Hematopoietic multipotent progenitor cell (in vitro differentiated cells): ENCODE results near the gene TWNK. TPM values are rescaled to one million over a fixed set of nuclear protein-coding genes. Genes with fewer than 3 reads are reported as not detected.
"Not testable (repeated sequence)": the region's sequence is repeated elsewhere in the genome, so short reads cannot be mapped to it uniquely, and the experiment has no call there.

Experiments used
- DNase-seq, 3 donors: peaks; one replicate each; pipeline ENCODE4 v3.0.0-alpha.2; 2011 to 2015; ENCODE audit warnings: low read depth in 2 of 3, low spot score in 2 of 3
- total RNA-seq: library from RNA; depleted of rRNA; stranded (reverse); fragments of >200 nt; gene quantifications from one replicate; pipeline ENCODE4 v1.2.3, GENCODE V29; 2012

TWNK gene
- total RNA-seq, 1 donor: 13.2 TPM

DNA sequence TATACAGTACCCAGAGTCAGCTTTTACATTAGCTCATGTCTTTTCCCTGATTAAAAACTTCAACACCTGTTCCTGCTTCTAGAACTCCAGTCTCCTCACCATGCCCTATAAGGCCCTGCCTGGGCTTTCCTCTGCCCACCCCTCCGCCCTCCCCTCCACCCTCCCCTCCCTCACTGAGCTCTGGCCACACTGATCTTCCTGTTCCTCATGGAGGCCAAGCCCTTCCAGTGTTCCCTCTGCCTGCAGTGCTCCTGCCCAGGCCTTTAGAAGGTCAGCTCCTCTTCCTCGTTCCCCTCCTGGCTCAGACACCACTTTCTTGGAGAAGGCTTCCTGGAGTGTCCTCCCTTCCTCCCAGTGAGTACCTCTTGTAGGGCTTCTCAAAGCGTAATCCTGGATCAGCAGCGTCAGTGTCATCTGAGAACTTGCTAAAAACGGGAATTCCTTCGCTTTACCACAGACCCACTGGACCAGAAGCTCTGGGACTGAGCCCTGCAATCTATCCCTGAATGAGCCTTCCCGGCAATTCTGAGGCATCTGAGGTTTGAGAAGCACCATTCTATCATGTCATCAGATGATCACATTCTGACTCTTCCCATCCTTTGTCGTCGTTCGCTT, 39.9 kb downstream of the TWNK start:
- no peak for DNase-seq

DNA sequence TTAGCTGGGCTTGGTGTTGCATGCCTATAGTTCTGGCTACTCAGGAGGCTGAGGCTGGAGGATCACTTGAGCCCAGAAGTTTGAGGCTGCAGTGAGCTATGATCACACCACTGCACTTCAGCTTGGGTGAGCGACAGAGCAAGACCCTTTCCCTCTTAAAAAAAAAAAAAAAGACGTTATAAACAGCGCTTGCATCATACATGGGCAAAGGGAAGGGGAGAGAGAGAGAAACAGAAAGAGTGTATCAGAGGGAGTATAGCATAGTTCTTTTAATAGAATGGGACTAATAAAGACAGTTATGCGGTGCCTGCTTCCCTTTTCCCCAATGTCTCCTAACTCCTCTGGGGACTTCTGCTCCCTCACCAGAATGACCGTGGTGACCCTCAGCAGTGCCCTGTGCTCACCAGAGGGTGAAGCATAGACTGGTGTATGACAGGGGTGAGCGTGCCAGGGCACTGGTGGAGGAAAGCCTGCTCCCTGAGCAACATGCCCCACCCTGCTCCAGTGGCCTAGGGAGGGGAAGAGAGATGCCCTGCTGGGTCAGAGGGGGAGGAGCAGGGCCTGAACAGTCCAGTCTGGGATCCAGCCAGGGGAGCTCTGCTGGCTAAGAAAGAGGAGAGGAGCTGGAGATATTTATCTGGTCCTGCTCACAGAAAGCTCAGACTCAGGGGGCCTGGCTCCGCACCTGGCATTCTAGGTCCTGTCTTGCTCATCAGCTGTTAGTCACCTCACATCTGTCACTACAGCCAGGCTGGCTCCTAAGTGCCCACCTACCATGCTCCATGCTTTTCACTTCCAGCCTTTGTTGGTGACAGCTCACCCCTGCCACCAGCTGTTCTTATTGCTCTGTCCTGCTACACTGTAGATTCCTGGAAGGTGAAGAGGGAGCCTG, 41.3 kb downstream of the TWNK start:
- no peak for DNase-seq

DNA sequence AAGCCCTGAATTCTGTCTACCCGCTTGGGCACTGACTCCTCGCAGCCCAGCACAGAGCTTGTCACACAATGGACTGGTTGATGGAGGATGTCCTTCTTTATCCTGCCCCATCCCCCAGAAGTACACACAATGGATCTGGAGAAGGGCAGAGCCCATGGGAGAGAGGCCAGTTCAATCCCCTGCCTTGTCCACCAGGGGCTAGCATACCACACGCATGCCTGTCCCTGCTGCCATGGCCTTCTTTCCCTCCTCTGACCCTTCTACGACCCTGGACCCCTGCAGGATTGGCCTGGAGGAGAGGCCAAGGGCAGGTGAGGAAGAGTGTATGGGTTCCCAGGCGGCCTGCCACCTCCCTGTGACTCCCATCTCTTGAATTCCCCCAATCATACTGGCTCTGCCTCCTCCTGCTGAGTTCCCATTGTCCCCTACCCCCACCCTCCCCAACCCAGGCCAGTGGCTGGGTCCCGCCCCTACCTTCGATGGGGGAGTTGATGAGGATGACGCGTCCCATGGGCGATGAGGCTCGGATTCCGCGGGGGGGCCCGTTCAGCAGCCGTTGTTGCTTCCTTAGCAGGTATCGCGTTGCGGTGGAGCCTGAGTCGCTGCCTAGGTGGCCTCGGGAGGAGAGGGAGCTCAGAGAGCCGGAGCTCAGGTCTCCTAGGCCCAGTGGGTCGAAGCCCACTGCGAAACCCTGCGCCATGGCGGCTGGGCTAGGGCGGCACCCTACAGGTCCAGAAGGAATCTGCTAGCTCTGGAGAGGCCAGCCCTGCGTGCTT, 42.4 kb downstream of the TWNK start:
- no peak for DNase-seq

DNA sequence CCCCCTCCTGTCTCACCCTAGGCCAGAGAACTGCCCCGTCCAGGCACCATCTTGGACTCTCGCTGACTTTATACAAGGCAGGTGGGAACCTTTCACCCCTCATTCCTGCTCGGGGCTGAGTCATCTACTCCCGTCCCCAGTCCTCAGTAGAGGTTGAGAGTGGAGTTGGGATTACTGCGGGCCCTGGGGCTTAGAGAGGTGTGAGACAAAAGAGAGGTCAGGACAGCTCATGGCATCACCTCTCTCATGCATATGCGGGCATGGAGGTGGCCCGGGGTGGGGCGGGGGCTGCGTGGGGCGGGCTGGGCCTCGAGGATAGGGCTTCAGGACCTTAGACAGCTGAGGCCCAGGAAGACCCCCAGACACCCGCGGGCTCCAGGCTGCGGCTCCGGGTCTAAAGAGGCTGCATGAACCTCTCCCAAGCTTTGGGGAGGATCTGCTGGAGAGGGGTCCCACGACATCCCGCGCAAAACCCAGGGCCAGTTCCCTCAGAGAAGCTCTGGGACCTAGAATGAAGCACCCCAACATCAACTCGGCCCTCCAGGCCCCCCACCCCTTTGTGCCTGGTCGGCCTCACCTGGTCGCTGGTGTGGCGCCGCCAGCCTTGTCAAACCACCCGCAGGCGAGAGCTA, 43.3 kb downstream of the TWNK start:
- DNase-seq: no peak

DNA sequence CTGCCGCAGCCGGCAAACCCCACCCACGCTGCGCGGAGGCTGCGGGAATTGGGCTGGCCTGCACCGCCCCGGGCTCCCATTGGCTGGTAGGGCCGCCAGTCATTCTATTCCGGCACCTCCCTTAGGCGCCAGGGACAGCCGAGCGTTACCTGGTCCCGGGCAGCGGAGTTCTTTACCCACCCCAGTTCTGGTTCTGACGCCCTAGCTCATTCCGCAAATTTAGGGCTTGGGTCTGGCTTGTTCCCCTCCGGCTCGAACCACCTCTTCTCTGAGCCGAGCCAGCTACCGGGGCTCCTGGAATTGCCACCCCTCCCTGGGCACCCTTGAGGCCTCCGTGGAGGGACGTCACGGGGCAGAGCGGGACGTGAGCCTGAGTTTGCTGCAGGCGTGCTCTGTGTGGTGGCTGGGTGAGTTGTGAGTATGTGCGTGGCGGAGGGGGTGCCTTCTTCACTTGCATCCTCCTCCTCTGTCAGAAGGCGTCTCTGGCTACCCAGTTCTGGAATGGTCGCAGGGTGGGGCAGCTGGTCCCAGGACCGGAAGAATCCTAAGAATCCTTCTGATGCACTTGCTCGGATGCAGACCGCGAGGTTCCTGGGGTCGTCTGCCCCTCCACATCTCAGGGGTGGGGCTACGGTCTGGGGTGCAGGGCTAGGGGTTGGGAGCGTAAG, 43.9 kb downstream of the TWNK start, which contains the start of the genes PDZD7 and SFXN3:
PDZD7 (minus strand) TSS at position 2 of the 668 bp plus-strand sequence. CDS start 910 bp downstream, outside the sequence.
SFXN3 (plus strand) TSS at position 107 of the 668 bp plus-strand sequence. CDS start 3,461 bp downstream, outside the sequence.
- peak; percentile 79 to 90 (median 87) for DNase-seq

DNA sequence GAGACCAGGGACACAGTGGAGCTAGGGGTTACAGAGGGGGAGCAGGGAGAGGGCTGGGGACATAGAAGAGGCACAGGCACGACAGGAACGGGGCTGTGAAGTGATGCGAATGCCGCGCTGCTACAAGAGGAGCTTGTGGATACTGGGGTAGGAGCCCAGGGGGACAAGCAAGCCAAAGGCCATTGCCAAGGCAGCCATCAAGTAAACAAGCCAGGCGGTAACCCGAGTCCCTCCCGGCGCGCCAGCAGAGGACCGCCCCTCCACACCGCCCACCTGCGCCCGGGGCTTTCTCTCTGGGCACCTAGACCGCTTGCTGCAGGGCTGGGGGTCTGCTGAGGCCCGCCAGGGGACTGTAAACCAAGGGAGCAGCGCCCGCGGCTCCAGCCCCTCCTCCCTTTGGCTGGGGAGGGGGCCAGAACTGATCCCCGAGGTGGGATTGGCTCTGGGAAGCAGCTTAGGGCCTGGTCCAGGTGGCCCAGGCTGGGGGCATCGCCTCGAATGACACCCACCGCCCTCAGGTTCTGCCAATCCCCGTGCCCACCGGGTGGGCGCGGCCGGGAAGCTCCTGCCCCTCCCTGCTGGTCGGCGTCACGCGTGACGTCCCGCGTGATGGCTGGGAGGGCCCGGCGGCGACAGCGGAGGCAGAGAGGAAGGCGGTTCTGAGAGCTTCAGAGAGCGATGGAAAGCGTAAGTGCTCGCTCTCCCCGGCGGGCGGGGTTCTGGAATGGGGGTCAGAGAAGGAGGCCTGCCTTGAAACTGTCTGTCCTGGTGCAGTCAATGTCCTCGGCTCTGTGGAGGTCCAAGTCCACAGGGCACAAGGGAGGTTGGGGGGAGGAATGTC, 44.7 kb downstream of the TWNK start:
- peak; percentile 72 to 86 (median 85) for DNase-seq

DNA sequence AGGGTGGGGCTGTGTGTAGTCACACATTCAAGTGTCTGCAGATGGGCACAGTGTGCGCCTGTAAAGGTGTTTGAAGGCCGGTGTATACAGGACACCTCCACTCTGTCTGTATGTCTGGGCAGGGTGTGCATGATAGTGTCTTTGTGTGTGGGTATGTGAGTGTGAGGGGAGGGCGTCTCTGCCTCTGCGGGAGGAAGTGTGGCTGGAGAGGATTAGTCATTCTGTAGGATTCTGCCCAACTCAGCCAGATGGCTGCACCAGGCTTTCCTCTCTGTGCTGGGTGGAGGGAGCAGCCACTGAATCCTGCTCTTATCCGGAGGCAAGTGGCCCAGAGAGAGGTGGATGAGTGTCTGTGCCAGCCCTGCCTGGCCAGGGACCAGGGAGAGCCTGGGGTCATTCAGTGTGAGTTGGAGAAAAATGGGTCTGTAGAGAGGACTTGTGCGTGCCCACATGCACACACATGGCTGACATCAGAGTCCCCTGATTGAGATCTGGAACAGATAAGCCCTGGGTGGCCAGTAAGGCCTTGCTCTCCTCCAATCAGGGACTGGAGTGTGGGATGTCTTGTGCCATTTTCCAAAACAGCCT, 45.4 kb downstream of the TWNK start:
- peak in 2 of 3 donors; percentile 90 to 92 for DNase-seq

DNA sequence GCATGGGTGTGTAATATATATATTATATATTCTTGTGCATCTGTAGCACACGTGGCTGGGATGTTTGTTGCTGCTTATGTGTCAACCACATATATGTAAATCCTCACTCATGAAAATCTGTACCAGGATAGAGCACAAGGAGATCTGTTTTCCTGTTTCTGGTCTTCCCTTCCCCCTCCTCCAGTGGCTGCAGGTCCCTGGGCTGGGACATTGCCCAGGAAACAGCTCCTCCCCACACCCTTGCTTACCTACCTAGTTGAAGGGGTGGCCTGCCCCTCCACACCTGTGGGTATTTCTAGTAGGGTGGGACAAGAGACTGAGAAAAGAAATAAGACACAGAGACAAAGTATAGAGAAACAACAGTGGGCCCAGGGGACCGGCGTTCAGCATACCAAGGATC, 45.9 kb downstream of the TWNK start:
- DNase-seq: no peak

DNA sequence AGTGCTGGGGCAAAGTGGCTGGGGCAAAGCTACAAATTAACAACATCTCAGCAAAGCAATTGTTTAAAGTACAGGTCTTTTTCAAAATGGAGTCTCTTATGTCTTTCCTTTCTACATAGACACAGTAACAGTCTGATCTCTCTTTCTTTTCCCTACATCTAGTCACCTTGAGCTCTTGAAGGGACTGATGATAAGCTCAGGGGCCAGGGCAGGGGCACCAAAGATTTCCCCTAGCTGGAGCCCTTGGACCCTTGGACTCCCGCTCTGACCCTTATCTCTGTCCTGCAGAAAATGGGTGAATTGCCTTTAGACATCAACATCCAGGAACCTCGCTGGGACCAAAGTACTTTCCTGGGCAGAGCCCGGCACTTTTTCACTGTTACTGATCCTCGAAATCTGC, 47.1 kb downstream of the TWNK start:
- DNase-seq: not testable (repeated sequence)

DNA sequence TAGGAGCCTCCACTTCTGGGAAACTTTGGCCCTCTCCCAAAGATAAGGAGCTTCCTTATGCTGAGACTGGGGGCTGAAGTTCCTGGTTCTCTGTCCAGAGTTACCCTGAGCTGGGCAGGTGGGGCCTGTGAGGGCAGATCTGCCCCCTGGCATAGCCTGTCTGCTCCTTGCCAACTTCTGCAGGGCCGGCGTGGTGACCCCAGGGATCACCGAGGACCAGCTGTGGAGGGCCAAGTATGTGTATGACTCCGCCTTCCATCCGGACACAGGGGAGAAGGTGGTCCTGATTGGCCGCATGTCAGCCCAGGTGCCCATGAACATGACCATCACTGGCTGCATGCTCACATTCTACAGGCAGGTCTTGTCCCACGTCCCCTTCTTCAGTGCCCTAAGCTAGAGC, 48.0 kb downstream of the TWNK start:
- no peak for DNase-seq

DNA sequence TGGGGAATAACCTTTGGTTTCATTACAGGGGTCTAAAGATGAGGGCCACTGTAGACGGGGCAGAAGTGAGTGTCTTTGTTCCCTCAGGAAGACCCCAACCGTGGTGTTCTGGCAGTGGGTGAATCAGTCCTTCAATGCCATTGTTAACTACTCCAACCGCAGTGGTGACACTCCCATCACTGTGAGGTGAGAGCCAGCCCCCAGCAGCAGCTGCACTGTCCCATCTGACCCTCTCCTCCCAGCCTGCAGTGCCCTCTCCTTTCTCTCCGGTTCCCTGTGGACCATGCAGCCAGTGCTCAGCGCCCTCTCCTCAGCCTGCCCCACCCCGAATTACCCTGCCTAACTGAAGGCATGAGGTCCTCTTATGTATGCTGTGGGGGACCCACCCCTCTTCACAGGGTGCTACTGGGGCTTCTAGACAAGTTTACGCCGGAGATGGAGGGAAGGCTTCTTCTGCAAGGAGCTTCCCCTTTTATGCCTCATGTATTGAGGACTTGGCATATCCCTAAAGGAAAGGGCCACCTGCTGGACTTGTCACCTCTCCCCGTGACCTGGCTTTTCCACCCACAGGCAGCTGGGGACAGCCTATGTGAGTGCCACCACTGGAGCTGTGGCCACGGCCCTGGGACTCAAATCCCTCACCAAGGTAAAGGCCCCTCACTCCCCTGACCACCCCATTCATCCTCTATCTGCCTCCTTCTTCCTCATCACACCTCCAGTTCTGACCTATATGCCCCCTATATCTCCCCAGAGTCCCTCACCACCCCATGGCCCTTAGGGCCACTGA, 48.8 kb downstream of the TWNK start:
- no peak for DNase-seq

DNA sequence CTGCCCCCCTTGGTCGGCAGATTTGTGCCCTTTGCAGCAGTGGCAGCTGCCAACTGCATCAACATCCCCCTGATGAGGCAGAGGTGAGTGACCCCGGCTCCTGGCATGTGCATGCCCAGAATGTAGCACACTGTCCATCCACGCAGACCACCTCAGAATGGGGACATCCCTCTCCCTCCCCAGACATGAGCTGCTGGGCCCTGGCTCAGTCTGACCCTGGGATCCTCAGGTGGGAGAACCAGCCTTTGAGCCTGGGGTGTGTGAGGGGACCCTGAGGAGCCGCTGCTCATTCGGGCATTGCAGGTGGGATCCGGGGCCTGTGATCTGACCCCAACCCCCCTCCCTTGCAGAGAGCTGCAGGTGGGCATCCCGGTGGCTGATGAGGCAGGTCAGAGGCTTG, 49.4 kb downstream of the TWNK start:
- DNase-seq: no peak

DNA sequence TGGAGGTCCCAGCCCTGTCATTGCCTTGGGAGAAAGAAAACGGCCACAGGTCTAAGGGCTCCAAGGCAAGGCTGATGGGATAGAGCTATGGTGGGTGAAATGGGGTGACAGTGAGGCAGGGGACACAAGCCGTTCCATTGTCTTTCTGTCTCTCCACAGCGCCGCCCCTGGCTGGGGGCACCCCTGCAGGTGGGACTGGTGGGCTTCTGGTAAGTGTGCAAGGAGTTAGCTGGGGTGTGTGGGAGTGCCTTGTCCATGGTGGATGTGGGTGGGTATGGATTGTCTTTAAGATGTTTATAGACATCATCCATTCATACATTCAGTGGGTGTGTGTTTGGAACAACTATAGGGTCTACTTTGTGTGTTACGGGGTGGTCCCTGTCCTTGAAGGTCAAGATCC, 51.1 kb downstream of the TWNK start:
- no peak for DNase-seq

DNA sequence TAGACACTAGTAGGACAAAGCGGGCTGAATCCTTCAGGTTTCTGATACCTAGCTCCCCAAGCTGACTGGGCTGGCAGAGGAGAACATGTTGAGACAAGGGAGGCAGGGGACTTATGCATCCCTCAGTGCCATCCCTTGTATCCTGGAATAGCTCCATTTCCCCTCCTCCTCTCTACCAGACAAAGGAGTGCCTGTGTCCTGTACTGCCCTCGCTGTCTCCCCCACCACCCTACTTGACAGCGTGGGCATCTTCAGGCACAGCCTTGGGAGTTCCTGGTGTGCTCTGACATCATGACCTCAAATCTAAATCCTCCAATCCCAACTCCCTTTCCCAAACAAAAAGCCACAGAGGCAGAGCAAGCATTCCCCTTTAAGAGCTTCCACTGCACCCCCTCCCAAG, 52.7 kb downstream of the TWNK start:
- no peak for DNase-seq

DNA sequence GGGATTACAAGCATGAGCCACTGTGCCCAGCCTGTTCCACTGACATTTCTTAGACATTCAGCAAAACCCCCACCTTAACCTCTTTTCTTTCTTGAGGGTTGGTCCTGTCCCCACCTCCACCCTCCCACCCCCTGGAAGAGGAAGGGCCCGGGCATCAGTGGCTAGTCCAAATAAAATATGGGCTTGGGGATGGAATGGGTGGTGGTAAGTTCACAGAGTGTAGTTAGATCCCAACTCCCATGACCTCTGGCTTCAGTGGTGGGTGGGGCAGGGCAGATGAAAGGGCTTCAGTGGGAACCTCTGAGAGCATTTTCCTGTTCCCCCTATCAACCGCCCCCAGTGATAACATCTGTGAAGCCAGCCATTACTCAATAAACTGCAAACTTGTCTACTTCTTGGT, 53.5 kb downstream of the TWNK start:
- DNase-seq: no peak

DNA sequence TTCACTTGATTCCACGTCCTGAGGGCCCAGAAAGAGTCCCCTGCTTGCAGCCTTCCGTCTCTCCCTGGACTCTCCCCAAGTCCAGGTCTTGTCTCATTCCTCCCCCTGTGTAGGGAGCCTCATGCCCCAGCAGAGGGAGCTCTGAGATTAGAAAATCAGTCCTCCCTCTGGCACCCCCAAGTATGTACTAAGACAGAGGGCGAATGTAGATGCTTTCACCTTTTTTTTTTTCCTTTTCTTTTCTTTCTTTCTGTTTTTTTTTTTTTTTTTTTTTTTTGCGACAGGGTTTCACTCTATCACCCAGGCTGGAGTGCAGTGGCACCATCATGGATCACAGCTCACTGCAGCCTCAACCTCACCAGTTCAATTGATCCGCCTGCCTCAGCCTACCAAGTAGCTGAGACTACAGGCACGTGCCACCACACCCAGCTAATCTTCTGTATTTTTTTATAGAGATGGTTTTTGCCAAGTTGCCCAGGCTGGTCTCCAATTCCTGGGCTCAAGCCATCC, 54.0 kb downstream of the TWNK start:
- peak; percentile 51 to 91 (median 81) for DNase-seq

DNA sequence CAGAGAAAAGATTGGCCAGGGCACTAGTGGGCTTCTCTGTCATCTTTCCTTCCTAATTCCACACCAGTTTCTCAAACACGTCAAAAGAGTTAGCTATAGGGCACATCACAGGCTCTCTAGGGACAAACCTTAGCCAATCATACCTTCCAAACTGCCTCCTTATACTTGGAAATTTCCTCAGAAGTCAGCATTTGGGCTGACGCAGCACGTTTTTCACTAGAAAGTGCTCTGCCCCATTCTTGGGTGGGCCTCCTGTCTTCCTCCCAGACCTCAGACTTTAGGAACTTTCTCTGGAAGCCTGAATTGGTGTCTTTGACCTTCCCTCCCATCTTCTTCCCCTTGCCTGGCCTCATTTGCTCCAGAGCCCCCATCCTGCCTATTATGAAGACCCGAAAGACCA, 54.8 kb downstream of the TWNK start:
- DNase-seq: no peak
